NCI-H2196 treated with DMSO at 0.1 percent for 48 hours (cell line): ENCODE data around the gene HINFP.
"Not testable (repeated sequence)": the region's sequence is repeated elsewhere in the genome, so short reads cannot be mapped to it uniquely, and the experiment has no call there.

Source experiments
- DNase-seq: peaks from one replicate; lab custom pipeline; 2025; ENCODE audit not compliant: unreplicated experiment; lab: John Stamatoyannopoulos, UW

Gene HINFP

GRCh38 chr11:119154178-119154577 is 32.8 kb downstream of the HINFP start:
- no peak for DNase-seq

- no peak for DNase-seq
Observed at GRCh38 chr11:119155733-119156492, 34.5 kb downstream of the HINFP start.

GRCh38 chr11:119156496-119156895 is 35.1 kb downstream of the HINFP start:
- DNase-seq = no peak

DNA sequence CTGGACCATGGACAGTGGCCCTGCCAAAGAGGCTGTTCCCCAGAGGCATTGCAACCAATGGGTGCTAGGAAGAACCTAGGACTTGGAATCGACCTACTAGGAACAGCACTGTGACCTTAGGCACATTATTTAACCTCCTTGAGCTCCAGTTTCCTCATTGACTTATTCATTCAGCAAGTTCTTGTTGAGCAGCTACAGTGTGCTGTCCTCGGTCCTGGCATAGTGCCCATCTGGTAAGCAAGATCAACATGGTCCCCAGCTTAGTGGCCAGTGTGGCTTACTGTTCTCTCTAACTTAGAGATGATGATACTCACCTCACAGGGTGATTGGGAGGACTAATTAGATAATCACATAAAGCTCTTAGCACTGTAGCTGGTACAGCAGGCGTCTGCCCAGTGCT is 35.7 kb downstream of the HINFP start:
- no peak for DNase-seq

GRCh38 chr11:119158467-119158866 is 37.1 kb downstream of the HINFP start:
- no peak for DNase-seq

GRCh38 chr11:119160151-119160550 is 38.8 kb downstream of the HINFP start:
- DNase-seq = no peak

GRCh38 chr11:119161871-119162270 is 40.5 kb downstream of the HINFP start:
- no peak for DNase-seq

DNA sequence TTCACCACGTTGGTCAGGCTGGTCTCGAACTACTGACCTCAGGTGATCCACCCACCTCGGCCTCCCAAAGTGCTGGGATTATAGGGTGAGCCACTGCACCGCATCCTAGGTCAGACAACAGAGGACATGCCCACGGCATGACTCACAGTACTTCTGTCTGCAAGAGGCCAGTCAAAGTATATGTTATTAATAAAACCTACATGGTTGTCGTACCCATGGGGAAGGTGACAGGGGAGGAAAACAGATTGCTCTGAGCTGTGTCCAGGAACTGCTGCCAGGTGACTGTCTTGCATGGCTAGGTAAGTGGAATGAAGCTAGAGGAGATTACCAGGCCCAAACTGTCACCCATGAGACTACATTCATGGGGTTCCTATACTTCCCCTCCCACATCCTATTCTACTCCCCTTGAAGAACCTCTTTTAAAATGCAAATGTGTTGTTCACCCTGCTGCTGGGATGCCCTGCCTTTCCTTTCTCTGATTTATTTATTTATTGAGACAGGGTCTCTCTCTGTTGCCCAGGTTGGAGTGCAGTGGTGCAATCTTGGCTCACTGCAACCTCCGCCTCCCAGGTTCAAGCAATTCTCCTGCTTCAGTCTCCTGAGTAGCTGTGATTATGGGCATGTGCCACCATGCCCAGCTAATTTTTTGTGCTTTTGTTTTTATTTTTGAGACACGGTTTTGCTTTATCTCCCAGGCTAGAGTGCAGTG is 45.1 kb downstream of the HINFP start:
- DNase-seq = no peak

DNA sequence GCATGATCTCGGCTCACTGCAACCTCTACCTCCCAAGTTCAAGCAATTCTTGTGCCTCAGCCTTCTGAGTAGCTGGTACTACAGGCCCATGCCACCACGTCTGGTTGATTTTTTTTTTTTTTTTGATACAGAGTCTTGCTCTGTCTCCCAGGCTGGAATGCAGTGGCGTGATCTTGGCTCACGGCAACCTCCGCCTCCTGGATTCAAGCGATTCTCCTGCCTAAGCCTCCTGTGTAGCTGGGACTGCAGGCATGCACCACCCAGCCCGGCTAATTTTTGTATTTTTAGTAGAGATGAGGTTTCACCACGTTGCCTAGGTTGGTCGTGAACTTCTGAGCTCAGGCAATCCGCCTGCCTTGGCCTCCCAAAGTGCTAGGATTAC is 45.7 kb downstream of the HINFP start:
- not testable (repeated sequence) for DNase-seq

GRCh38 chr11:119167933-119168332 is 46.6 kb downstream of the HINFP start:
- no peak for DNase-seq

GRCh38 chr11:119168471-119169281 is 47.3 kb downstream of the HINFP start, which contains the start of gene NLRX1:
Gene NLRX1, plus strand, starts transcription at chr11:119168725. Its CDS starts 2,679 bp downstream, at chr11:119171404.
- peak; percentile 80 for DNase-seq

- DNase-seq = no peak
Observed at GRCh38 chr11:119169282-119169719, 47.9 kb downstream of the HINFP start.

DNA sequence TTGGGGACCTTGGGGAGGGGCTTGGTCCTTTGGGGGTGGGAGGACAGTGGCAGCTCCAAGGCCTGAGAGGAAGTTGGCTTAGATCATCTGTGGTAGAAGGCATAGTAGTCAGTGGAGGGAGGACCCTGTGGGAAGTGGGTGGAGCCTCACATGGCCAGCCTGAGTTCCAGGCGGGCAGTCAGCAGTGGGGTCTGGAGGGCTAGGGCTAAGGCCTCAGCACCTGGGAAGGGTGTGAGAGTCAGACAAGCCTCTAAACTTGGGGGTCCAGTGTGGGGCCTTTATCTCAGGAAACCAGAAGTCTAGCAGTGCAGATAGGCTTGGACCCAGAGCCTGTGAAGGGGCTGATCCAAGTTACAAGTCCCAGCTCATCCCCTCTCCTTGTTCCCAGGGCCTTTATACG is 51.1 kb downstream of the HINFP start:
- no peak for DNase-seq

DNA sequence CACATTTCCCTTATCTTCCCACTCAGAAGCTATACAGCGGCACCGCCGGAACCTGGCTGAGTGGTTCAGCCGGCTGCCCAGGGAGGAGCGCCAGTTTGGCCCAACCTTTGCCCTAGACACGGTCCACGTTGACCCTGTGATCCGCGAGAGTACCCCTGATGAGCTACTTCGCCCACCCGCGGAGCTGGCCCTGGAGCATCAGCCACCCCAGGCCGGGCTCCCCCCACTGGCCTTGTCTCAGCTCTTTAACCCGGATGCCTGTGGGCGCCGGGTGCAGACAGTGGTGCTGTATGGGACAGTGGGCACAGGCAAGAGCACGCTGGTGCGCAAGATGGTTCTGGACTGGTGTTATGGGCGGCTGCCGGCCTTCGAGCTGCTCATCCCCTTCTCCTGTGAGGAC is 52.1 kb downstream of the HINFP start:
- no peak for DNase-seq

DNA sequence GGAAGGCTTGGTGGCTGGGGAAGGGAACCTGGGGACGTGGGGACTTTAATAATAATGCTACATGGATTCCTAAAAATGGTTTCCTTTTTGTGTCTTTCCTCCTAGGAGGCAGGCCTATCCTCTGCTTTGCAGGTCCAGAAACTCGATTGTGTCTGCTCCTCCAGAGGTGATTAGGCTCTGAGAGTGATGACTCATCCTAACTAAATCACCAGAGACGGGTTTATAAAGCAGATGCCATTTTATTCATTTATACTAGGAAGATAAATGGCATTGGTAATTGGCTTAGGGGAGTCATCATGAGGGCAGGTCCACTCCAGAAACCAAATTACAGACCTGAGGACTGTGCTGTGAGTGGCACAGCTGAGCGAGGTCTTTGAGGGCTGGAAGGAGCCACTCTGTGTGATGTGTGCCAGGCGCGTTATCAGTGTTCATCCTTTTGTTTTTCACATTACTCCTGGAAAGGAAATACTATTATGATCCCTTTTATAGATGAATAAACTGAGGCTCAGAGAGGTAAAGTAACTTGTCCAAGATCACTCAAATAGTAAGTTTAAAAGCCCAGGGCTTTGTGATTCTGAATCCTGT is 54.2 kb downstream of the HINFP start:
- no peak for DNase-seq

DNA sequence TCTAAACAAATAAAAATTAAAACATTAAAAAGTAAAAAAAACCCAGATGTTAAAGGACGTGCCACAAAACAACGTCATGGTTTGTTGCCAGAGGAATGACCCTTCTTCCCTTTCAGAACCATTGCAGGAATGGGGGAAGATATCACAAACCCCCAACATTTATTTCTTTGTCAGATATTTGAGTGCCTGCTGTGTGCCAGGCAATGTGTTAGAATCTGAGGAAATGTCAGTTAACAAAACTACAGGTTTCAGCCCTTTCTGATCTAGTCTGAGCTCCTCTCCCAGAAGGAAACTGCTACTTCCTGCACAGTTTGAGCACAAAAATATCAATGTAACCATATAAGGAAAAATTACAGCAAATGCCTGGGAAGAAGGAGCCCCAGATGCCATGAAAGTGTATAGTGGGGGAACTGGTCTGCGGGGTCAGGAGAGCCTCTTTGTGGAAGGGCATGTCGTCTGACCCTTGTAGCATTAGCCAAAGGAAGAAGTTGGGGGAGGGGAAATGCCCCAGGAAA is 56.8 kb downstream of the HINFP start:
- no peak for DNase-seq

- DNase-seq = no peak
Observed at GRCh38 chr11:119179342-119179741, 58.0 kb downstream of the HINFP start.

- peak; percentile 92 for DNase-seq
Observed at GRCh38 chr11:119179983-119180382, 58.6 kb downstream of the HINFP start.

- DNase-seq = no peak
Observed at GRCh38 chr11:119180729-119181676, 59.6 kb downstream of the HINFP start.
